ENCODE measurements around the gene RAB7A.

GRCh38 chr3:128697341-128697740 lies 28.6 kb upstream of the RAB7A start:
- no peak for TF ChIP-seq CTCF (conservative IDR thresholded peaks at IDR 0.05)
- TF ChIP-seq ZFX (IDR thresholded peaks at IDR 0.05), result no peak
